Effector memory CD8-positive, alpha-beta T cell (primary cell): ENCODE results near the gene CLPTM1L.
"Not testable (repeated sequence)": the region's sequence is repeated elsewhere in the genome, so short reads cannot be mapped to it uniquely, and the experiment has no call there.

Source experiments
- ATAC-seq: fragments of 150-1000 bp; cut with Tn5 transposase; replicated peaks from 2 replicates; pipeline ENCODE4 v1.10.0; 2021; ENCODE audit warnings: mild to moderate bottlenecking, moderate library complexity
- DNase-seq, 3 experiments: peaks; one replicate each; pipeline ENCODE4 v3.0.0; 2021
- H3K27ac Mint-ChIP-seq, 2 donors: one replicate each; pipeline ENCODE4 v1.8.0; 2022; ENCODE audit warnings: mild to moderate bottlenecking in 2 of 2, mixed read lengths in 2 of 2, moderate library complexity in 2 of 2
- H3K27me3 Mint-ChIP-seq, 2 donors: one replicate each; pipeline ENCODE4 v1.8.0; 2022; ENCODE audit warnings: mixed read lengths in 2 of 2
- H3K36me3 Mint-ChIP-seq: one replicate; pipeline ENCODE4 v1.8.0; 2022; ENCODE audit warnings: mild to moderate bottlenecking, moderate library complexity, mixed read lengths; ENCODE audit not compliant: insufficient read depth
- H3K4me1 Mint-ChIP-seq, 2 donors: one replicate each; pipeline ENCODE4 v1.8.0; 2022; ENCODE audit warnings: low read depth in 2 of 2, mixed read lengths in 2 of 2
- H3K4me3 Mint-ChIP-seq, 2 donors: one replicate each; pipeline ENCODE4 v1.8.0; 2022; ENCODE audit warnings: mild to moderate bottlenecking in 2 of 2, mixed read lengths in 2 of 2, moderate library complexity in 2 of 2
- H3K9me3 Mint-ChIP-seq, 2 donors: one replicate each; pipeline ENCODE4 v1.8.0; 2022; ENCODE audit warnings: mixed read lengths in 2 of 2

The CLPTM1L gene

GRCh38 chr5:1282131-1282992, 62.5 kb downstream of the CLPTM1L start:
- no peaks in the 10 kb centered on the region for H3K27me3 Mint-ChIP-seq
- DNase-seq (no peak), ATAC-seq (no peak)
- H3K27ac Mint-ChIP-seq = no peak overlapping the region
- H3K4me1 Mint-ChIP-seq = no peaks in the 10 kb centered on the region
- no peaks in the 10 kb centered on the region for H3K9me3 Mint-ChIP-seq
- no peak overlapping the region for H3K4me3 Mint-ChIP-seq
- peaks cover 5% of the 10 kb centered on the region for H3K36me3 Mint-ChIP-seq

GRCh38 chr5:1281038-1281882, 63.6 kb downstream of the CLPTM1L start:
- Mint-ChIP-seq H3K4me1 (peaks cover 2 to 6% of the 10 kb centered on the region in 2 donors), H3K4me3 (no peak overlapping the region), H3K36me3 (peaks cover 5% of the 10 kb centered on the region), H3K27me3 (peaks cover 0 to 4% of the 10 kb centered on the region in 2 donors), H3K27ac (no peak overlapping the region), H3K9me3 (no peaks in the 10 kb centered on the region)
- DNase-seq (no peak), ATAC-seq (no peak)

GRCh38 chr5:1280177-1281037, 64.5 kb downstream of the CLPTM1L start:
- H3K9me3 Mint-ChIP-seq = no peaks in the 10 kb centered on the region
- H3K4me3 Mint-ChIP-seq = no peak overlapping the region
- DNase-seq (no peak), ATAC-seq (no peak)
- H3K27me3 Mint-ChIP-seq = peaks cover 0 to 6% of the 10 kb centered on the region in 2 donors
- peak overlapping the region in 1 of 2 donors; percentile 46 for H3K27ac Mint-ChIP-seq
- peaks cover 4 to 9% of the 10 kb centered on the region in 2 donors for H3K4me1 Mint-ChIP-seq
- peaks cover 5% of the 10 kb centered on the region for H3K36me3 Mint-ChIP-seq

DNA sequence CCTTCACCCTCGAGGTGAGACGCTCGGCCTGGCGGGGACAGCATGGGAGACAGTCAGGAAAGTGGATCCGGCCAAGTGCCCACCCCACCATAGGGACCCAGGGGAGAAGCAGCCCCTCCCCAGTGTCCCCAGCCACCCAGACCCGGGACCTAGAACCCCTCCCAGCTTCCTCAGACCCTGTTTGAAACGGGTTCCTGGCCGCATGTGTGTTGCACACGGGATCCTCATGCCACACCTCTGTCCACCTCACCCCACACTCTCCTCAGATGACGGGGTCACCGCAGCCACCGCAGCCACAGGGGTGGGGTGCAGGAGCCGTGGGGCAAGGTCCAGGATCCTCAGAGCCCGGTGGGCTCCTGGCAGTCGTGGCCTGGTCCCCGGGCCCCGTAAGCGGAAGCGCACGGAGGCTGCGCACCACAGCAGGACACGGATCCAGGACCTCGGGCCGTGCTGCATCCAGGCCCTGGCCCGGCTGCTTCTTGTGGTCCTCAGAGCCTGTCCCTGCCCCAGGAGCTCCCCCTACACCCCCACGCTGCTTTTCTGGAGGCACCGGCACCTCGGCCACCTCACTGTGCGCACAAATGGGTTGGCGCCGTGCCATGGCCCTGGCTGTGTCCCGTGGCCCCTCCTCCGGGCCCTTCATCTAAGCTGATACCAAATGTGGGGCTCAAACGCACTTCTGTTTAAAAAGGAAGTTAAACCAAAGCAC, 65.3 kb downstream of the CLPTM1L start:
- DNase-seq = no peak
- no peak for ATAC-seq
- Mint-ChIP-seq H3K4me3 (no peak overlapping the region), H3K27ac (peak overlapping the region in 1 of 2 donors; percentile 46), H3K9me3 (no peaks in the 10 kb centered on the region), H3K36me3 (peaks cover 5% of the 10 kb centered on the region), H3K4me1 (peaks cover 5 to 9% of the 10 kb centered on the region in 2 donors), H3K27me3 (peaks cover 0 to 6% of the 10 kb centered on the region in 2 donors)

- Mint-ChIP-seq H3K4me3 (no peak overlapping the region), H3K27me3 (peaks cover 0 to 6% of the 10 kb centered on the region in 2 donors), H3K27ac (no peak overlapping the region), H3K36me3 (peaks cover 5% of the 10 kb centered on the region), H3K4me1 (peaks cover 5 to 9% of the 10 kb centered on the region in 2 donors), H3K9me3 (no peaks in the 10 kb centered on the region)
- ATAC-seq (no peak), DNase-seq (no peak)
Measured at GRCh38 chr5:1278656-1279442, 66.0 kb downstream of the CLPTM1L start.

GRCh38 chr5:1278216-1278615, 66.7 kb downstream of the CLPTM1L start:
- Mint-ChIP-seq H3K27me3 (peaks cover 0 to 6% of the 10 kb centered on the region in 2 donors), H3K4me3 (no peak overlapping the region), H3K9me3 (no peaks in the 10 kb centered on the region), H3K4me1 (peaks cover 5 to 9% of the 10 kb centered on the region in 2 donors), H3K27ac (no peak overlapping the region), H3K36me3 (no peaks in the 10 kb centered on the region)
- no peak for ATAC-seq
- no peak for DNase-seq

DNA sequence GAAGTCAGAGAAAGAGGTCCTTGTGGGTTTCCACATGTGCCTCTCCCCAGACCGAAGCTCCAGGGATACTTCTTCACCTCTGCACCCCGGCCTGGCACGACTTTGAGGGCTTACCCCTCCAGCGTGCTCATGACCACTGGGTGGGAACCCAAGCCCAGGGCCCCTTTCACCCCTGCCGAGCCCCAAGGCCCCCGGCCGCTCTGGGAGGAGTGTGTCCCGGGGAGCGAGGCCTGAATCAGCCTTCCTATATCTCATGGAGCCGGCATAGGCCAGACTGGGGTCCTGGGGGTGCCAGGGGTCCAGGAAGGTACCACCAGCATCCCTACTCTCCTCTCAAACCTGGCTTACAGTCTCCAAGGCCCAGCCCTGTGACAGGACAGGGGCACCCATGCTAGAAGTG, 67.1 kb downstream of the CLPTM1L start:
- Mint-ChIP-seq H3K9me3 (no peaks in the 10 kb centered on the region), H3K4me1 (peaks cover 5 to 9% of the 10 kb centered on the region in 2 donors), H3K27me3 (peaks cover 0 to 6% of the 10 kb centered on the region in 2 donors), H3K36me3 (no peaks in the 10 kb centered on the region), H3K27ac (no peak overlapping the region), H3K4me3 (no peak overlapping the region)
- no peak for DNase-seq
- ATAC-seq = no peak

- no peak overlapping the region for H3K4me3 Mint-ChIP-seq
- DNase-seq (no peak), ATAC-seq (no peak)
- H3K27me3 Mint-ChIP-seq = peaks cover 0 to 6% of the 10 kb centered on the region in 2 donors
- no peaks in the 10 kb centered on the region for H3K36me3 Mint-ChIP-seq
- no peak overlapping the region for H3K27ac Mint-ChIP-seq
- peaks cover 5 to 9% of the 10 kb centered on the region in 2 donors for H3K4me1 Mint-ChIP-seq
- no peaks in the 10 kb centered on the region for H3K9me3 Mint-ChIP-seq
Measured at GRCh38 chr5:1277331-1277730, 67.6 kb downstream of the CLPTM1L start.

GRCh38 chr5:1276930-1277329, 68.0 kb downstream of the CLPTM1L start:
- Mint-ChIP-seq H3K27ac (peak overlapping the region in 1 of 2 donors; percentile 39), H3K4me1 (peaks cover 5 to 9% of the 10 kb centered on the region in 2 donors), H3K4me3 (no peak overlapping the region), H3K36me3 (no peaks in the 10 kb centered on the region), H3K9me3 (no peaks in the 10 kb centered on the region), H3K27me3 (peaks cover 0 to 6% of the 10 kb centered on the region in 2 donors)
- ATAC-seq (no peak), DNase-seq (no peak)

- not testable (repeated sequence) for H3K4me3 Mint-ChIP-seq, H3K27me3 Mint-ChIP-seq, ATAC-seq, H3K4me1 Mint-ChIP-seq, H3K36me3 Mint-ChIP-seq, H3K9me3 Mint-ChIP-seq, DNase-seq
- H3K27ac Mint-ChIP-seq = peak overlapping the region in 1 of 2 donors; percentile 39
Measured at GRCh38 chr5:1275397-1276391, 69.2 kb downstream of the CLPTM1L start.

- H3K4me1 Mint-ChIP-seq = peaks cover 5 to 9% of the 10 kb centered on the region in 2 donors
- H3K36me3 Mint-ChIP-seq = no peaks in the 10 kb centered on the region
- ATAC-seq = no peak
- no peak overlapping the region for H3K4me3 Mint-ChIP-seq
- H3K27ac Mint-ChIP-seq = no peak overlapping the region
- H3K9me3 Mint-ChIP-seq = no peaks in the 10 kb centered on the region
- peaks cover 0 to 13% of the 10 kb centered on the region in 2 donors for H3K27me3 Mint-ChIP-seq
- DNase-seq = no peak
Measured at GRCh38 chr5:1274471-1274870, 70.4 kb downstream of the CLPTM1L start.
